HG02938 (cell line): ENCODE data around the gene CPSF4L.

Source experiments
- ATAC-seq: cut with Tn5 transposase; IDR thresholded peaks from one replicate; pipeline ENCODE4 v1.9.1; 2021; ENCODE audit warnings: mild to moderate bottlenecking, moderate library complexity; ENCODE audit not compliant: unreplicated experiment

The CPSF4L gene

DNA sequence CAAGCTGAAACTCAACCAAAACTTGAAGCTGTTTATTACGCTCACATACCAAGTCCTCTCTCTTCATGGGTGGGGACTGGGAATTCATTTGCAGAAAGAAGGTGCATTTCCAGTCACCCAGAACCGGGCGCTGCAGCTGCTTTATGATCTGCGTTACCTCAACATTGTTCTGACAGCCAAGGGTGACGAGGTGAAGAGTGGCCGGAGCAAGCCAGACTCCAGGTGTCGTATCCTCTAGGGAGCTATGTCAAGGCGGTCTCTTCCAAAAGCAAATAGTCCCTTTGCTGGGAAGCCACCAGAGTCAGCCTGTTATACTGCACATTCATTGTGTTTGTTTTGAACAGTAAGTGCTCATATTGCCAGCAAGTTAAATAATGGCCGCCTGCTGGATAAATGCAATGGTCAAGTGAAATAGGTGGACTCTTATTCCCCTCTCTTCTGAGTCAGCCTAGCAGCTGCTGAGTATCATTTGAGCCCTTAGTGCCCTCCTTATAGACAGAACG lies 56.2 kb downstream of the CPSF4L start:
- no peak for ATAC-seq

DNA sequence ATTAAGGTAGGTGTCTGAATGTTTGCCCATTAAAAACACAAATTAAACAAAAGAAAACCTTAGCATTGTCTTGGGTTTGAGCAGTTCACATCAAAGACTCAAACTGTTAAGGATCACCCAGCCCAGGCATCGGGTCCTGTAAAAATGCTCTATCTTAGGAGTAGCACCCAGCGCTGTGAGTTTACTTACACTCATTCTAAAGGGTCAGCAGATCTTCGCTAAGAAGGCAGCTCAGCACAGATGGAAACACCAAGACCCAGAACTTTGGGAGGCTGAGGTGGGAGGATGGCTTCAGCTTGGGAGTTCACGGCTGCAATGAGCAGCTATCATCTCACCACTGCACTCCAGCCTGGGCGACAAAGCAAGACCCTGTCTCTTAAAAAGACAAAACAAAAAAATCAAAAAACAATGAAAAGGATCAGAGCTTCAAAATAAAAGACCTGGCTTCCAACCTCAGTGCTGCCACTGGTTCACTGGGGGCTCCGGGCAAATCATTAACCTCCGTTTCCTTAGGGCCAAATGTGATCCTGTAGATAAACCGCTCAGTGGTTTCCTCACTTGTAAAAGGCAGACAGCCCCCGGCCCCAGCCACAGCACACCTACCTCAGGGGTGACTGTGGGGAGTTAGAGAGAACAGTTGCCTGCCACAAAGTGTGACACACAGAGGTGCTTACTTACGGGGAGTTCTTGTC lies 57.7 kb downstream of the CPSF4L start:
- no peak for ATAC-seq

DNA sequence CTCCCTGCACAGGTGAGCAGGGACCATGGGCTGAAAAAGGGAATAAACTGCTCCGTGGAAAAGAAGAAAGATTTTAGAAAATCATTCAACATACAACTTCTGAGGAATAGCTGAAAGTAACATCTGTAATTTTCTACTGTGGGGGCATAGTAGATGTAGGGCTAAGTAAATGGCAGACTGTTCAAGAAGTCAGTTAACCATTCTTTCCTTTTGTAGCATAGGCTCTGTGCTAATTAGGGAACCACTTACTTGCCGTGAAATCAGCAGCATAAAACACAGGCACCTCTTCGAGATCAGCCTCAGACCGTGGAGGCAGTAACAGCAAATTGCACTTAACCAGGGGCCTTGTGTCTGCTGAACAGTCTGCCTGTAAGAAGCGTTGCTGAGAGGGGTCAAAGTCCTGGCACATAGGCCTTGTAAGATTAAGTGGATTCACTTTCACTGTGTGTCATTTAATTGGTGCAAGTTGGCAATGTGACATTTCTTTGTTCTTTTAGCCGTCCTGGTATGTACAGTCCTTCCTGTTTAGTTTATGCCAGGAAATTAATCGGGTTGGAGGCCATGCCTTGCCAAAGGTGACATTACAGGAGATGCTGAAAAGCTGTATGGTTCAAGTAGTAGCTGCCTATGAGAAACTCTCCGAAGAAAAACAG lies 58.4 kb downstream of the CPSF4L start:
- ATAC-seq: no peak

- no peak for ATAC-seq
Observed at GRCh38 chr17:73201215-73202069, 60.2 kb downstream of the CPSF4L start.

DNA sequence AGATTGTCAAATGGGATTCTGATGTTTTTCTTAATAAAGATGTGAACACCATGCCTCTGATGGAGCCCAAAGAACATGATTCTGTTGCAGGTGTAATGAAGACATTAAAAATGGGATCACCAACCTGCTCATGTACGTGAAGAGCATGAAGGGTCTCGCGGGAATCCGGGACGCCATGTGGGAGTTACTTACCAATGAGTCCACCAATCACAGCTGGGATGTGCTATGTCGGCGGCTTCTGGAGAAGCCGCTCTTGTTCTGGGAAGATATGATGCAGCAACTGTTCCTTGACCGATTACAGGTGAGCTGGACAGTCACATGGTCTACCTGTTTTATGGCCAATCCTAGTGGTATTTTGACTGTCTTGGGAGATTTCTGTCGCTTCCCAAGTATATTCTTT lies 61.2 kb downstream of the CPSF4L start:
- ATAC-seq: no peak

- no peak for ATAC-seq
Observed at GRCh38 chr17:73199751-73200317, 61.8 kb downstream of the CPSF4L start.

DNA sequence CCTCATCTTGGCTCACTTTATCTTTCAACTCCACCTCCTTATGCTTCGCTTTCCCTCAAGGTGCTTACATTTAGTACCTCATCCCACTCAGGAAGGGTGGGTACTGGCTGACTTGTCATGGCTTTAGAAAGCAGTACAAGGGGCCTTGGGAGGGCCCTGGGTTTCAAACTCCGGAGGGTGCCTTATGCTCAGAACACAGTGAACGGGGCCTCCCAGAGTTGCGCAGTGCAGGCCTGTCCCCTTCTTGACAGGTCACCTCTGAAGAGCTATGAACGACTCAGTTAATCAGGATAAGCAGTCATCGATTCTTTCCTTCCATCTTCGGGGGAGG lies 62.8 kb downstream of the CPSF4L start:
- no peak for ATAC-seq
